Coronary artery (tissue), 2 donors: ENCODE measurements around the gene ATP11A.

Experiments
- DNase-seq: peaks from one replicate; pipeline ENCODE4 v3.0.0-alpha.2; 2017; ENCODE audit warnings: low spot score
- H3K27ac ChIP-seq, 2 donors: fragments of 200-600 bp; sonication (generic); one replicate each; pipeline ENCODE4 v1.5.1; 2016 to 2019
- H3K4me3 ChIP-seq: fragments of 200-600 bp; sonication (generic); 2 replicates; pipeline ENCODE4 v1.5.1; 2016; ENCODE audit warnings: mild to moderate bottlenecking, moderate library complexity
- TF ChIP-seq, protein P1 (sequence below): fragments of 200-600 bp; sonication (generic); IDR thresholded peaks from one replicate; pipeline ENCODE4 v1.5.1; 2019; ENCODE audit warnings: antibody characterized with exemption

ATP11A gene

DNA sequence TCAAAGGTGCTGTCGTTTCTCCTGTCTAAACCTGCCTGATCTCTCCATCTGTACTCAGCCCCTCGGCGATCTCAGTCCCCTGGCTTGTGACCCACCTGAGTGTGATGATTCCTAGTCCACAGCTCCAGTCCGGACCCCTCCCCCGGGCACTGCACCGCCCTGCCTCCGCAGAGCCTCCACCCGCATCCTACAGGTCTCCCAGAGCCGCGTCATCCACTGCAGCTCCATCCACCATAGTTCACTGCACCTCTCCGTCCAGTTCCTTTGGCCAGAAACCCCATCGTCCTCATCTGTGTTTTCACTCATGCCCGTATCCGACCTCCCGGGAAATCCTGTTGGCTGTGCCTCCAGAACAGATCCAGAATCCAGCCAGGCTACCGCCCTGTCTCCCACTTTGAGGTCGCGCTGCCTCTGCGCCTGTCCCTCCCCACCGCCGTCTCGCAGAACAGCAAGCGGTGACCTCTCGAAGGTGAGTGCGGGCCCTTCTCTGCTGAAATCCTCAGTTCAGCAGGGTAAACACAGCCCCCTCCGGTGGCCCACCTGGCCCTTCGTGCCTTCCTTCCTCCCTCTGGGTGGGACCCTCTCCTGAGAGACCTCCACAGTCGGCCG, 227.3 kb downstream of the ATP11A start:
- Histone ChIP-seq H3K27ac (no peak overlapping the region), H3K4me3 (no peak overlapping the region)
- DNase-seq: no peak
- TF ChIP-seq, protein P1, sequence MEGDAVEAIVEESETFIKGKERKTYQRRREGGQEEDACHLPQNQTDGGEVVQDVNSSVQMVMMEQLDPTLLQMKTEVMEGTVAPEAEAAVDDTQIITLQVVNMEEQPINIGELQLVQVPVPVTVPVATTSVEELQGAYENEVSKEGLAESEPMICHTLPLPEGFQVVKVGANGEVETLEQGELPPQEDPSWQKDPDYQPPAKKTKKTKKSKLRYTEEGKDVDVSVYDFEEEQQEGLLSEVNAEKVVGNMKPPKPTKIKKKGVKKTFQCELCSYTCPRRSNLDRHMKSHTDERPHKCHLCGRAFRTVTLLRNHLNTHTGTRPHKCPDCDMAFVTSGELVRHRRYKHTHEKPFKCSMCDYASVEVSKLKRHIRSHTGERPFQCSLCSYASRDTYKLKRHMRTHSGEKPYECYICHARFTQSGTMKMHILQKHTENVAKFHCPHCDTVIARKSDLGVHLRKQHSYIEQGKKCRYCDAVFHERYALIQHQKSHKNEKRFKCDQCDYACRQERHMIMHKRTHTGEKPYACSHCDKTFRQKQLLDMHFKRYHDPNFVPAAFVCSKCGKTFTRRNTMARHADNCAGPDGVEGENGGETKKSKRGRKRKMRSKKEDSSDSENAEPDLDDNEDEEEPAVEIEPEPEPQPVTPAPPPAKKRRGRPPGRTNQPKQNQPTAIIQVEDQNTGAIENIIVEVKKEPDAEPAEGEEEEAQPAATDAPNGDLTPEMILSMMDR: no peak

DNA sequence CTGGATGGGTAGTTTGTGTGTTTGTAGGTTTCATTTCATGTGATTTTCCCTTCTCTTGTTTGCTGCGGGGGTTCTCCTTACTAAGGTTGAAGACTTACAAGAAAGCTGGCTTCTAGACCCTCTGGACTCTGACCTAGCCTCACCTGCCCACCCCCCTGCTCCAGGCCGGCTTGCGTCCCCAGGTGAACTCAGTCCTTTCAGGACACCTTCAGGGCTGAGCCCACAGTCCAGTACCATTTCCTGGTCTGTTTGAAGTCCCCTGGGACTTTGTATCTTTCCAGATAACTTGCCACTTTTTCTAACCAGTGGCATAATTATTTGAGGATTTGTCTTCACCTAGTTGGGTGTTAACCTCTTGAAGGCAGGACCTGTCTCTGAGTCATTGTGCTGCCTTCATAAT, 227.9 kb downstream of the ATP11A start:
- no peak overlapping the region for H3K4me3 ChIP-seq
- no peak for DNase-seq
- no peak overlapping the region for H3K27ac ChIP-seq
- TF ChIP-seq, protein P1: no peak

DNA sequence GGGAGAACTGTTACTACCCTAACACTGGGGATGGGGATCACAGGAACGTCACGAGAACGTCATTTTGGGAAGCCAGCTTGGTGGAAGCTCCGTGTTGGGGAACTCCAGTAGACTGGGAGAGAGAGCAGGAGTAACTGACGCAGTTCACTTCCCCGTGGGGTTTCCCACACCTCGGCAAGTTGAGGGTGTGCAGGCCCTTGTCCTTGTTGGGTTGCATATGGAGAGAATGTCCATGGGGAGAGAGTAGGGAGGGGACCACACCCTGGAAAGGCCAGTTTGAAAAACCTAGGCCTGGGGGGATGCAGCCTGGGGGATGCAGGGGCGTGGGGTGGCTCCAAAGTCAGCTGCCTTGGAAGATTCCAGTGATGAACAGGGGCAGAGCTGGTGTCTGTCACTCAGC, 228.4 kb downstream of the ATP11A start:
- TF ChIP-seq, protein P1: no peak
- no peak overlapping the region for H3K4me3 ChIP-seq
- no peak overlapping the region for H3K27ac ChIP-seq
- no peak for DNase-seq

DNA sequence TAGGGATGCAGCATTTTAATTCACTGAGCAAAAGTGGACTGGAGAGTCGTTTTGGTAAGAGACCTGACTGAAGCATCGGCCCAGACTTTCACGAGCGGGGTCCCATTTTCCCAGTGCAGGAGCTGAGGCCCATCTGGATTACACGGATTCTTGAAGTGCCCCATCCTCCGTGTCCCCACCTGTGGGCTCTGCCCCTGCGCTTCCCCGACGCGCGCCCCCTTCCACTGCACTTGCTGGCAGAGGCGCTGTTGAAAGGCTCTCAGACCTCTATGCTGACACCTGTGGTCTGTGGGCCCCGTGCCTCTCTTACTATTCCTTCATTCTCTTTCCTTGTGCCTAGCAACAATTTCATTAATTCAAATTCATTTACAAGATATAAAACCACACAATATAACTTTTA, 228.9 kb downstream of the ATP11A start:
- DNase-seq: no peak
- Histone ChIP-seq H3K4me3 (no peak overlapping the region), H3K27ac (no peak overlapping the region)
- TF ChIP-seq, protein P1: no peak

DNA sequence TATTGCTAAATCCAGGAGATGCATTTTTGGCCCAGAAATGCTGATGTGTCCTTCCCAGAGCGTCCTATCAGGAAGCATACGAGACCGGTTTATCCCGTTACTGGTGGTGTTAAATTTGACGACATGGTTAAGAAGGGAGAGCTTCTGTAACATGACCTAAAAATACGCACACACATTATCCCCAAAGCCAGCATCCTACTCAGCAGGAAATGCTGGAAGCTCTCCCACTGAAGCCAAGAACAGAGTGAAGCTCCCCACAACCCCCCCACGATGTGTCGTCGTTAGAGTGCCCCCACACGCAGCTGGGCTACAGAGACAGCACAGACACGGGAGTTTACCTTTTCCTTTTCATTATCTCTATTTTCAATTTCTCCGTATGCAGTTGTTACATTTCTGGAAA, 234.1 kb downstream of the ATP11A start:
- no peak overlapping the region for H3K4me3 ChIP-seq
- no peak for DNase-seq
- TF ChIP-seq, protein P1: no peak

DNA sequence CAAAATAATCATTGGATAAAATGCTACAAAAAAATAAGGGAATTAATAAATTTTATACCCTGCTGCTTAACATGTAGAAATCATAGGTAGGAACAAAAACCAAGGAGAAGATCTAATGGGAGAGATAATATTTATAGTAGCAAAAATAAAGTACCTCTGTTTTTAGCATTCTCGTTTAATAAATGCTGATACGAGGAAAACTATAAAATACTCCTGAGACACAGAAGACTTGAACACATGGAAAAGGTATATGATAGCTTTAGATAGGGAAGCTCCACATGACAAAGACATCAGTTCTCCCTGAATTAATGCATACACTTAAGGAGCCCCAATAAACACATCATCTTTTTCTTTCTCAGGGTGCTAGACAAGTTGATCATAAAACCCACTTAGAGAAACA, 234.5 kb downstream of the ATP11A start:
- DNase-seq: no peak
- TF ChIP-seq, protein P1: no peak
- H3K4me3 ChIP-seq: no peak overlapping the region
- no peak overlapping the region for H3K27ac ChIP-seq

More for the DNA sequence above, 234.1 kb downstream of the ATP11A start:
- H3K27ac ChIP-seq: no peak overlapping the region

DNA sequence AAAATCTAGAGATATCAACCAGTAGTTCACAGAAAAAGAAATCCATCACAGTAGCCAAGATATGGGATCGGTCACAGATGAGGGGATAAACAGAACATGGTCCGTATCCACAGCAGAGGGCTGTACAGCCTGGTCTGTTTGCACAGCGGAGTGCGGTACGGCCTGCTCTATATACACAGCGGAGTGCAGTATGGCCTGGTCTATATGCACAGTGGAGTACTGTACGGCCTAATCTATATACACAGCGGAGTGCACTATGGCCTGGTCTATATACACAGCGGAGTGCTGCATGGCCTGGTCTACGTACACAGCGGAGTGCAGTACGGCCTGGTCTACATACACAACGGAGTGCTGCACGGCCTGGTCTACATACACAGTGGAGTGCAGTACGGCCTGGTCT, 236.2 kb downstream of the ATP11A start:
- TF ChIP-seq, protein P1: no peak
- Histone ChIP-seq H3K27ac (no peak overlapping the region), H3K4me3 (no peak overlapping the region)
- no peak for DNase-seq
